Right cardiac atrium (tissue), 5 donors: ENCODE data around the gene LAP3. TPM values are rescaled to one million over a fixed set of nuclear protein-coding genes. Genes with fewer than 3 reads are reported as not detected.

Source experiments
- ATAC-seq, 2 donors: fragments of 200-7000 bp; cut with Tn5 transposase; one replicate each; pipeline versions ENCODE4 v1.8.0 to v1.9.1; 2020; ENCODE audit warnings: moderate library complexity in 2 of 2, mild to moderate bottlenecking in 1 of 2
- DNase-seq, 3 donors: peaks; one replicate each; pipeline ENCODE4 v3.0.0-alpha.2; 2020
- H3K27ac ChIP-seq: one replicate; pipeline ENCODE4 v1.5.1; 2013; ENCODE audit warnings: mild to moderate bottlenecking, low read length, control low read depth, moderate library complexity
- H3K27me3 ChIP-seq: one replicate; pipeline ENCODE4 v1.6.1; 2013; ENCODE audit not compliant: control insufficient read depth, insufficient read depth
- H3K4me1 ChIP-seq: one replicate; pipeline ENCODE4 v1.6.1; 2013; ENCODE audit warnings: low read length; ENCODE audit not compliant: control insufficient read depth, insufficient read depth
- H3K4me3 ChIP-seq: one replicate; pipeline ENCODE4 v1.5.1; 2013; ENCODE audit warnings: low read length, control low read depth
- H3K9me3 ChIP-seq: one replicate; pipeline ENCODE4 v1.6.1; 2013; ENCODE audit warnings: low read length; ENCODE audit not compliant: control insufficient read depth
- WGBS: extraction: QIAGEN DNeasy Blood & Tissue Kit; methylation state at CpG from one replicate; pipeline ENCODE4 v1.1.7; 2013; 5-methylcytosine and 5-hydroxymethylcytosine counted together
- intact Hi-C, 4 donors: fragments of 100-400 bp; cut with DNase I; formaldehyde crosslinking; loops; one replicate each; pipeline versions ENCODE4 v1.11.0 to v1.14.0; 2022 to 2023
- polyA plus RNA-seq: library from polyadenylated mRNA; stranded (reverse); fragments of 200-250 nt; gene quantifications from one replicate; pipeline ENCODE4 v1.2.3, GENCODE V29; 2013
- total RNA-seq, 4 donors: library from RNA; stranded (reverse); fragmentation: NEBNext Ultra II Directional; extraction: Animal tissue kit (Norgen Biotek cat#: 25700); gene quantifications; one replicate each; pipeline ENCODE4 v1.2.1, GENCODE V29; 2021
- donor health status: healthy with polysubstance abuse.
- donor health status: DM: no; HTN: yes; CAD: no.
- donor health status: DM: no; HTN: no; CAD: no.
- donor health status: DM: no; HTN: yes; CAD: no; lungs with severe emphysema.
- donor health status: DM: yes; HTN: yes; CAD: no.

The LAP3 gene
- total and polyA plus RNA-seq, 5 donors, result 31.2 to 61.6 (median 41.3) TPM

- WGBS, result 83% methylated on average over 9 of the region's 9 CpGs
- Histone ChIP-seq H3K27me3 (no peaks in the 10 kb centered on the region), H3K4me1 (peaks cover 2% of the 10 kb centered on the region), H3K9me3 (no peaks in the 10 kb centered on the region), H3K27ac (no peak overlapping the region), H3K4me3 (no peak overlapping the region)
- ATAC-seq (no peak), DNase-seq (no peak)
- intact Hi-C loops, result no loop called here
These were observed 10.3 kb downstream of the LAP3 start for GRCh38 chr4:17587094-17587822.

GRCh38 chr4:17589355-17589754 is 12.4 kb downstream of the LAP3 start:
- DNase-seq (no peak), ATAC-seq (no peak)
- H3K9me3 ChIP-seq, result no peaks in the 10 kb centered on the region
- H3K4me1 ChIP-seq, result peaks cover 2% of the 10 kb centered on the region
- H3K27ac ChIP-seq, result no peak overlapping the region
- no peak overlapping the region for H3K4me3 ChIP-seq
- WGBS, result 96% methylated on average over 3 of the region's 3 CpGs
- H3K27me3 ChIP-seq, result no peaks in the 10 kb centered on the region
- intact Hi-C loops, result no loop called here

GRCh38 chr4:17595471-17596005 is 18.5 kb downstream of the LAP3 start:
- no peak for DNase-seq
- intact Hi-C loops, result no loop called here
- Histone ChIP-seq H3K4me1 (no peaks in the 10 kb centered on the region), H3K9me3 (no peaks in the 10 kb centered on the region), H3K4me3 (no peak overlapping the region), H3K27ac (no peak overlapping the region), H3K27me3 (no peaks in the 10 kb centered on the region)
- 79% methylated on average over 6 of the region's 6 CpGs for WGBS
- peak in 1 of 2 donors; percentile 21 for ATAC-seq

GRCh38 chr4:17597517-17597916 is 20.5 kb downstream of the LAP3 start:
- WGBS, result 77% methylated on average over 7 of the region's 7 CpGs
- no peaks in the 10 kb centered on the region for H3K27me3 ChIP-seq
- ATAC-seq (no peak), DNase-seq (no peak)
- intact Hi-C loops, result no loop called here
- H3K9me3 ChIP-seq, result no peaks in the 10 kb centered on the region
- H3K4me1 ChIP-seq, result no peaks in the 10 kb centered on the region
- no peak overlapping the region for H3K4me3 ChIP-seq
- no peak overlapping the region for H3K27ac ChIP-seq

GRCh38 chr4:17599826-17600225 is 22.8 kb downstream of the LAP3 start:
- intact Hi-C loops, result no loop called here
- Histone ChIP-seq H3K4me3 (no peak overlapping the region), H3K27me3 (no peaks in the 10 kb centered on the region), H3K9me3 (no peaks in the 10 kb centered on the region), H3K4me1 (no peaks in the 10 kb centered on the region), H3K27ac (no peak overlapping the region)
- no peak for DNase-seq
- ATAC-seq, result no peak
- WGBS, result 38% methylated on average over 1 of the region's 1 CpG

- H3K4me3 ChIP-seq, result no peak overlapping the region
- H3K4me1 ChIP-seq, result no peaks in the 10 kb centered on the region
- no peaks in the 10 kb centered on the region for H3K9me3 ChIP-seq
- intact Hi-C loops, result no loop called here
- H3K27ac ChIP-seq, result no peak overlapping the region
- DNase-seq (no peak), ATAC-seq (no peak)
- WGBS, result 65% methylated on average over 3 of the region's 3 CpGs
- no peaks in the 10 kb centered on the region for H3K27me3 ChIP-seq
These were observed 28.2 kb downstream of the LAP3 start for GRCh38 chr4:17605236-17605635.

GRCh38 chr4:17613761-17614415 is 36.9 kb downstream of the LAP3 start:
- Histone ChIP-seq H3K9me3 (no peaks in the 10 kb centered on the region), H3K27me3 (no peaks in the 10 kb centered on the region), H3K4me3 (peak overlapping the region; percentile 89), H3K4me1 (peaks cover 4% of the 10 kb centered on the region), H3K27ac (peak overlapping the region; percentile 85)
- peak in 2 of 3 donors; percentile 51 for DNase-seq
- intact Hi-C loops, result no loop called here
- 3% methylated on average over 23 of the region's 23 CpGs for WGBS
- ATAC-seq, result peak; percentile 74 to 79

GRCh38 chr4:17614416-17615299 is 37.7 kb downstream of the LAP3 start, which contains the start of gene MED28:
Gene MED28 (plus strand): TSS chr4:17614641. CDS start chr4:17614655, 14 bp downstream.
- peaks cover 10% of the 10 kb centered on the region for H3K4me1 ChIP-seq
- intact Hi-C loops, result no loop called here

GRCh38 chr4:17616283-17616682 is 39.3 kb downstream of the LAP3 start:
- no peaks in the 10 kb centered on the region for H3K27me3 ChIP-seq
- 60% methylated on average over 5 of the region's 5 CpGs for WGBS
- no peak overlapping the region for H3K27ac ChIP-seq

More at GRCh38 chr4:17614416-17615299, 37.7 kb downstream of the LAP3 start, which contains the start of gene MED28:
- peak within 1 kb of the TSS; percentile 89 for H3K4me3 ChIP-seq
- under 1% methylated on average over 46 of the region's 46 CpGs for WGBS
- ATAC-seq (peak; percentile 96 to 98), DNase-seq (peak; percentile 96 to 98 (median 98))
- peak within 1 kb of the TSS; percentile 94 for H3K27ac ChIP-seq
- no peaks in the 10 kb centered on the region for H3K27me3 ChIP-seq
- H3K9me3 ChIP-seq, result no peaks in the 10 kb centered on the region

GRCh38 chr4:17618926-17619325 is 41.9 kb downstream of the LAP3 start:
- Histone ChIP-seq H3K4me1 (peaks cover 10% of the 10 kb centered on the region), H3K4me3 (no peak overlapping the region), H3K9me3 (no peaks in the 10 kb centered on the region), H3K27me3 (no peaks in the 10 kb centered on the region), H3K27ac (peak overlapping the region; percentile 37)
- DNase-seq (no peak), ATAC-seq (no peak)
- 28% methylated on average over 1 of the region's 1 CpG for WGBS
- intact Hi-C loops, result no loop called here

More at GRCh38 chr4:17616283-17616682, 39.3 kb downstream of the LAP3 start:
- DNase-seq (no peak), ATAC-seq (no peak)
- intact Hi-C loops, result no loop called here
- H3K4me3 ChIP-seq, result no peak overlapping the region
- peaks cover 10% of the 10 kb centered on the region for H3K4me1 ChIP-seq
- no peaks in the 10 kb centered on the region for H3K9me3 ChIP-seq
